GM21723 (cell line): ENCODE data around the gene SCNN1G.

ENCODE experiments used
- ATAC-seq: cut with Tn5 transposase; IDR thresholded peaks from one replicate; pipeline ENCODE4 v1.9.1; 2021; ENCODE audit warnings: mild to moderate bottlenecking, moderate library complexity; ENCODE audit not compliant: unreplicated experiment

Gene SCNN1G

GRCh38 chr16:23149993-23150364 is 32.6 kb upstream of the SCNN1G start:
- no peak for ATAC-seq

GRCh38 chr16:23152386-23153178 is 30.0 kb upstream of the SCNN1G start:
- ATAC-seq: no peak

GRCh38 chr16:23155445-23156049 is 27.0 kb upstream of the SCNN1G start:
- no peak for ATAC-seq

GRCh38 chr16:23156110-23156509 is 26.4 kb upstream of the SCNN1G start:
- no peak for ATAC-seq

GRCh38 chr16:23156946-23157460 is 25.5 kb upstream of the SCNN1G start:
- no peak for ATAC-seq

GRCh38 chr16:23158114-23158513 is 24.4 kb upstream of the SCNN1G start:
- ATAC-seq: no peak

- no peak for ATAC-seq
Measured at GRCh38 chr16:23160082-23160481, 22.5 kb upstream of the SCNN1G start.

- no peak for ATAC-seq
Measured at GRCh38 chr16:23160574-23160973, 22.0 kb upstream of the SCNN1G start.

- no peak for ATAC-seq
Measured at GRCh38 chr16:23163921-23164320, 18.6 kb upstream of the SCNN1G start.

- no peak for ATAC-seq
Measured at GRCh38 chr16:23164736-23165135, 17.8 kb upstream of the SCNN1G start.

GRCh38 chr16:23172583-23172982 is 10.0 kb upstream of the SCNN1G start:
- ATAC-seq: no peak

GRCh38 chr16:23172994-23173393 is 9.6 kb upstream of the SCNN1G start:
- no peak for ATAC-seq

- ATAC-seq: no peak
Measured at GRCh38 chr16:23174622-23175021, 7.9 kb upstream of the SCNN1G start.

- no peak for ATAC-seq
Measured at GRCh38 chr16:23175651-23176050, 6.9 kb upstream of the SCNN1G start.

- no peak for ATAC-seq
Measured at GRCh38 chr16:23181506-23181905, 1.0 kb upstream of the SCNN1G start.

GRCh38 chr16:23182206-23182678 is 303 bp upstream of the SCNN1G start:
- ATAC-seq: peak; percentile 79

- ATAC-seq: no peak
Measured at GRCh38 chr16:23183543-23183862, 958 bp downstream of the SCNN1G start.

- ATAC-seq: no peak
Measured at GRCh38 chr16:23185656-23186055, 3.1 kb downstream of the SCNN1G start.

- ATAC-seq: no peak
Measured at GRCh38 chr16:23186171-23186570, 3.6 kb downstream of the SCNN1G start.

GRCh38 chr16:23187341-23187740 is 4.8 kb downstream of the SCNN1G start:
- ATAC-seq: no peak

GRCh38 chr16:23188911-23189310 is 6.4 kb downstream of the SCNN1G start:
- no peak for ATAC-seq

GRCh38 chr16:23194497-23195221 is 12.1 kb downstream of the SCNN1G start:
- no peak for ATAC-seq
